Measurements from ENCODE around the gene DRGX.

Gene DRGX

DNA sequence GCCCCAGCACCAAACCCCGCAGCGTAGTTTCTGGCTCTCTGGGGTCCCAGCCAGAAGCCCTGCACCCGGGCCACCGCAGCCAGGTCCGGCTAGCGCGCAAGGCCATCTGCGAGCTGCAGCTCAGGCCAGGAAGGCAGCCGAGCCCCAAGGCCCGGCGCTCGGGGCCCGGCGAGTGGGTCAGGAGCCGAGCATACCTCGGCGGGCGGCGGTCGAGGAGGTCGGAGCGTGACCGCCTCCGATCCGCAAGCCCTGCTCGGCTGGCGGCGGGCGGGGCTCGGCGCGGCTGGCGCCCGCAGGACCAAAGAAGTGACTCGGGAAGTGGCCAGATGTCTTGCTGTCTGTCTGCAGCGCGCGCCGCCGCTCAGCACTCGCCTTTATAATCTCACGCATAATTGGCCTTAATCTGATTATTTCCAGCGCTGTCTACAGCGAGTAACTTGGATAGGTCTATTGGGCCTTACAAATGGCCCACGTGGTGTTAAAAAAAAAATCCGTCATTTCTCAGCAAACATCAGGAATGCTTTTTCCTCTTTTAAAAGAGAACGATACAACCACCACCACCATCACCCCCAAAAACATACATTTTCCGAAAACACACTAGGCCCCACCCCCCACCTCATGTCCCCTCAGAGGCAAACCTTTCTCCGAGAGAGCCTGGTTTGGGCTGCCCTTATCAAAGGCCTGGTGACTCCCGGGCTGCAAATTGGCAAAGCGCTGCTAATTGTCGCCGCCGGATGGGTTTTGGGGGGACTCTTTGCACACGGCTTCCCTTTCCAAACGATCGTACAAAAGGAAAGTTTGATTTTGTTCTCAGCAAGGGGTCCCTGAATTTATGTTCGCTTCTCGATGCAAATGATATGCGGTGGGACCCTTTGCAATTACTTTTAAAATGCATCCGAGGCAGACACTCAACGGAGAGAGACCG lies at the start of gene DRGX:
DRGX (minus strand) TSS at position 349 of the 925 bp plus-strand sequence. CDS start 649 bp downstream, outside the sequence.
- DNase-seq = no peak

DNA sequence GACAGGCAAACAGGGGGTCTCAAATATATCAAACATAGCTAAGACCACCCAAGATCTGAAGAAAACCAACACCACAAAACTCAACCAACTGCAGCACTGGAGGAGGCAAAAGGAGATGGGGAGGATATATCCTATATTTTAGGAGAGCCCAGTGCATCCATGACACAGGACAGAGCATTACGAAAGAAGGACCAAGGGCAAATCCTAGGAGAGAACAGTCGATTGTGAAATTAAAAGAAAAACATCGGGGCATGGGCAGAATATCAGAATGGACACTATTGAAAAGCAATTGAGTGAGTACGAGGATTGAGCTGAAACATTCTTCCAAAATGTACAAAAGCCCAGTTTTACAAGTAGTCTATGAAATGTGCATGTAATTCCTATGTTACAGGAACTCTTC lies 48.5 kb upstream of the DRGX start:
- no peak for DNase-seq

DNA sequence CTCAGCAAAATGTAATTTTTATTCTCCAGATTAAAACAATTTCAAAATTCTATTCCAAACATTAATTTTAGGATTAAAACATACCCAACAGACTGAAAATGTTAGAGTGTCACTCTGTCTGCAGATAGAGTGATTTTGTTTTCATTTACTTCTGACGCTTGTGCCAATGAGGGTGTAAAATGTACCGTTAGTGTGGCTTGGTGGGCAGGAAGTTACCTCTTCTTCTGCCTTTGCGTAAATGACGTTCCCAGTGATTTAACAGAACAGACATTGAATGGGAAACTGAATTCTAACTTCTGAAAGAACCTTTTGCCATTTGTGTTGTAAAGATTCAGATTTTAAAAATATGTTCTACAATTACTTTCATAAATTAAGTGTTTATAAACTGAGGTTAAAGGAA lies 47.0 kb upstream of the DRGX start:
- no peak for DNase-seq

DNA sequence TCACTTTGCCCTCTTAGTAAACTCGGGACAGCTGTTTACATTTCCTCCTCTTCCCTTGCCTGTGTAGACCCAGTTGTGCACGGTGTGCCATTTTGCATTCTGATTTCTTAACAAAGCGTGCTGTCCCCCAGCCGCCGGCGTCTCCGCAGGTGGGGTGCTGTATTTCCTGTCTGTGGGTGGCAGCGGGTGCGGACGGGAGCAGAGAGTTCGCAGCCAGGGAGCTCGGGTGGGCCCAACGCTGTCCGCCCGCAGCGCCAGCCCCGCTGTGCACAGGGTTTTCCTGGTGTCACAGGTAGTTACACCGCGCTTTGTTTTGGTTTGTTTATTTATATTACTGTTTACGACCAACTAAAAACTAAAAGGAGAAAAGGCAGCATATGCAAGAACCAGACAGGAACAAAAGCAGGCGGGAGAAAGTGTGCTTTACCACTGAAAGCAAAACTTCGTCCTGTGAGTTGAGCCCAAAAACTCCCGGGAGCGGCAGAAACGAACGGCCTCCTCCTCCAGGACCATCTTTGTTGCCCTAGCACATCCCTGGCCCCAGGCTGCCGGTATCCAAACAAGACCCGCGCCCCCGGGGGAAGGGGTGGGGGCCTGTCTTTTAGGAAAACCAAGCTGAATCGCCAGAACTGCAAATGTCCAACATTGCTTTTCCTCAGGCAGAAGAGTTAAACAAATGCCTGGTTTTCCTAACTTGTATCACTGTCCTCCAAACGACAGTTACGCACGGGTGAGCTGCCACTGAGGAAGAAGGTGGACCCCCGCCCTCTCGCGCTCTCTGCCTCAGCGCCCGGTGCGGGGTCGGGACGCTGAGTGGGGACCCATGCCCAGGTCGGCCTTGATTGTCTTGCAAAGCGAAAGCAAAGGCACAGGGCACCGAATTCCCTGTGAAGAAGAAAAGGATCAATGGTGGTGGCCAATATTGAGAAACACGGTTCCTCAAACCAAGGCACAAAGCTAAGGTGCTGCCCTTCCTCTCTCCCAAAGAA lies 45.9 kb upstream of the DRGX start:
- no peak for DNase-seq

DNA sequence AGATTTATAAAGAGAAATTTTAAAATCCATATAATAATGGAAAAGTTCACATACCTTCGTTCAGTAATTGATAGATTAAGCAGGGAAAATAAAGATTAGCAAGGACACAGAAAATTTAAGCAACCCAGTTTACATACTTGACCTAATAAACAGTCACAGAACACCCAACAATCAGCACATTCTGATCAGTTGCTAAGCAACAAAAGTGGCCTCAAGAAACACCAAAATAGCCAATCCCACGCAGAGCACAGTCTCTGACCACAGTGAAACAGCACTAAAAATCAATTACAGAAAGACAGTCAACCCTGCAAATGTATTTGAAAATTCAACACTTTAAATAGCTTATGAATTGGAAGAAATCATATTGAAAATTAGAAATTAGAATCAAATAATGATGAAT lies 39.3 kb upstream of the DRGX start:
- no peak for DNase-seq

DNA sequence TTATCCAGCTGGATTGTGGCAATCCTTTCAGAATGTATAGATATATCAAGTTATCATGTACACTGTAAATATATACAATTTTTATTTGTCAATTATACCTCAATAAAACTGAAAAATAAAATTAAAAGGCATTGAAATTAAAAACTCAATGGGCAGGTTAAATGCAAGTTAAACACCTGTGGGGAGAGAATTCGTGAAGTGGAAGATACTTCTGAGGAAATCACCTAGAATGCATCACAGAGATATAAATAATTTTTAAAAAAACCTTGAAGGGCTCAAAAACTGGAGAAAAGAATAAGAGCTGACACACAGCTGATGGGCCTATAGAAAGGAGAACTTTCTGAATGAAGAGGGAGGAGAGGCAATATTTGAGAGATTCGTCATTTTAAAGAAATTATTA lies 37.2 kb upstream of the DRGX start:
- no peak for DNase-seq

DNA sequence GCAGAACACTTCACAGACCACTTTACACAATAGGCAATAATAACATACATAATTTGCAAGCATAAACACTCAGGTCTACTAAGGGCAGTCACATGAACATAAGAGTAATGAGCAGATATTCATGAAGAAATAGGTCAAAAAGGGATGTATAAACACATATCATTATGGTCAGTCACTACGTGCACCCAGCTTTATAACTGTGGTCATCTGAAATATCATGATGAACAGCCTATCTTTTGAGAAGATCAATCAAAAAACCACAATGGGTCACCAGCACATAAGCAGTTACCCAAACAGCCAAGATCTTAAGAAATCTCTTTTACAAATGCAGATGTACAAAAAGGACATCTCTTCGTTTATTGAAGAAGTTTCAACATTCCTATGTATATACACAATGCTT lies 35.5 kb upstream of the DRGX start:
- no peak for DNase-seq

DNA sequence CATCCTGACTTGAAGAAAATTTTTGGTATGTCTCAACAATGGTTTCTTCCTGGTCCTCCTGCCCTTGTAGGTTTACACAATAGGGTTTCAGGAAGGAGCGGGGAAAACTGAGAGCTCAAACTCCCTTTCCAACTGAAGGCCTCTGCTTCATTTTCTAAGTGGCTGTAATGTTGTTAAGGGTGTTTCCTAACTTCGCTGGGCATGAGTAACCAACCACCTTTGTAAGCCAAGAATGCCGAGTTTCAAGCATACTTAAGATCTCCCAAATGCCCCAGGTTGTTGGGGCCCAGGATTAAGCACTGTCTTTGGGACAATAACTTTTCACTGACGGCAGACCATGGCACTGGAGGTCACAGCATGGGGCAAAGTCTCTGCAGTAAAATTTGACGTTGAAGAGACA lies 33.6 kb upstream of the DRGX start:
- DNase-seq = no peak

DNA sequence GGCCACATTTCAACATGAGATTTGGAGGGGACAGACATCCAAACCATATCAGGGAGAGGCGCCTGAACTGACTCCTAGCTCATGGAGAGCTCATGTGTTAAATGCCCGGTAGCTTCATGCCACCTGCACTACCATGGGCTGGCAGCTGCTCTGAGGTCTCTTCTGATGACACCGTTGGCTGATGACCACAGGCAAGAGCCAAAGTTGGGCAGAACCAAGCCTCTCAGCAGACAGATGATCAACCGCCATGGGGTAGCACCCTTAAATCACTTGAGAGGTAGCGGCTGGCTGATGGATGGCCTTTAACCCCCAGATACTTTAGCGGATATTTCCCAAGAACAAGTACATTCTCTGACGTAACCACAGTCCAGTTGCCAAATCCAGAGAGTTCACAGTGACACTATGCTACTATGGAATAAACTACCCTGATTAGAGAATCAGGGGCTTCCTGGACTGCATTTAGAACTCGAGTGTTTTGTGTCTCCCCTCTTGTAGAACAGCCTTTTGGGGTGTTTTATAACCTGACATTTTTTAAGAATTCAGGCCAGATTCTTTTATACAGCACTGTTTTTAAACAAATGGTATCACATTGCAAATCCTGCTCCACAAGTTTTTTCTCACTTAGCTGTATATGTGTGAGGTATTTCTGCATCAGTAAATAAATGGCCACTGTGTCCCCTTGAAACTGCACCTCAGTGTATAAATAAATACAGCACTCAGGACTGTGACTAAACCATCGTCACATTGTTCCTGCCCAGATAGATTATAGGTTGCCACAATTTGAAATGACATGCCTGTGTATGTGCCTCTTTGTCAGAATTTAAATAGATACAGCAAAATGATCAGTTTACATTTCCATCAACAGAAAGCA lies 30.8 kb upstream of the DRGX start:
- DNase-seq = no peak

DNA sequence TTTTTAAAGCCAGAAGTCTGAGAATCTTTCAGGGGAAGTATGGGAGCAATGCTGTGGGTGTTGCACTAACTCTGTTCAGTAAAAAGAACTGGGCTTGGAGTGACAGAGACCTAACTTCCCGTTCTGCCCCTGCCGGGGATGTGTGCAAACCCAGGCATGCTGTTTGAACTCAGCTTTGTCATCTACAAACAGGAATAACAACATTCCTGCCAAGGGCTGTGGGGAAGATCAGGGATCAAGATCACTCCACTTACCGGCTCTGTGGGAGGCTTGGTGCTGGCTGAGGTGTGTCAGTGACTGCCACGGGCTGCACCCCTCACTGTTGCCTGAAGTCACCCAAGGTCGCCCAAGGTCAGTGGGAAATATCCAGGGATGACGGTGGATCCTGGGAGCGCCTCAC lies 23.1 kb upstream of the DRGX start:
- no peak for DNase-seq

DNA sequence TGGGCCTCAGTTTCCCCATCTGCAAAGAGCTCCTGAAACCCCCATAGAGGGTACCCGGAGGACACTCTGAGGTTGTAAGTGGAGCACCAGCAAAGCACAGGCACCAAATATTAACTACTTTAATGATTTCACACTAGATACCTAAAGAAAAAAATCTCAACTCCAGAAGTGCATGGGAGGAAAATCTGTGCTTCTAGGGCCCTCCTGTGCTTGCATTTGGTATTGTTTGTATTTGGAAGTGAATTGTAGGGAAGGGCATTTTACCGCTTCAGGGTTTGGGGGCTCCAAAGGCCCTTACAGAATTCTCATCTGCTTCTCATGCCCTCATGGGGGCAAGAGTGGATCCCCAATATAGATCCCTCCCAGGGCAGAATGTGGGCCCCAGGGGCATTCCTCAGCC lies 22.4 kb upstream of the DRGX start:
- no peak for DNase-seq

DNA sequence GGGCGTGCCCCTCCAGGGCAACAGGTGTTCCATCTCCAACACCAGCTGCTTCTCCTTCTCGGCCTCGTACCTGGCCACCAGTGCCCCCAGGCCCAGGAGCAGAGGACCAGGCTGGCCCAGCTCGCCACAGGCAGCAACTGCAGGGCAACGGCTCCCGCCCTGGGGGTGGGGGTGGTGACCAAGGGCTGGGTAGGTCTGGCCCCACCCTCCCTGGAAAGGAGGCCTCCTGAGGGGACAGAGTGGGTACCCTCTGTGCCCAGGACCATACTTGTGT lies 22.1 kb upstream of the DRGX start:
- DNase-seq = no peak

DNA sequence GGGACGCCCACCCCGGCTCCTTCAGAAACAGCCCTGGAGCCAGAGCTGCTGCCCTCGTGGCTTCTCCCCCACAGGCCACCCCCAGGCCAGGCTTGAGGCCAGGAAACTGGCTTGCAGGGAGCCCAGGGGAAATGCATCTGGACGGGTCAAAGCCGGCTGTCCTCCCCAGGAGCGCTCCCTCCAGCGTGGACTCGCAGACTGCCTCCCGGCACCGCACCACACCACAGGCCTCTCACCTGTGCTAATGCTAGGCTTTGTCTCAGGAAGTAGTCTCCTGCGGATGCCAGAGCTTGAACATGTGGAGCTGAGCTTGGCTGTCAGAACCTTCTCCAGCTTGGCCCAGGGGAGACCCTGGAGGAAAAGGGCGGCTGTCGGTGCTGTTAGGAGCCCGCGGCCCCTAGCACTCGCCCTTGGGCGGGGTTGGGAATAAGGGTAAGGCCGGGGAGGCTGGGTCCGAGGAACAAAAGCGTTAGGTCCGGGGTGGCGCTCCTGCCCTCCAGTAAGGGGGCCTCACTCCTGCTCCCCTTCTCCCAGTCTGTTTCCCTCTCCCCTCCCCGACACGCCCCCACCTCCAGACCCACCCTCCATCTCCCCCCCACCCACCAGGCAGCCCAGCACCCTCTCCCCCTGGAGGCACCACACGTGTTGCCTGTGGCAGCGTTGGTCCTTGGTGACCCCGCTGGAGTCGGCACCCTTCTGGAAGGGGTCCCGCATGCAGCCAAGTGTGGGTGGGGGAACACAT lies 21.6 kb upstream of the DRGX start:
- DNase-seq = no peak

DNA sequence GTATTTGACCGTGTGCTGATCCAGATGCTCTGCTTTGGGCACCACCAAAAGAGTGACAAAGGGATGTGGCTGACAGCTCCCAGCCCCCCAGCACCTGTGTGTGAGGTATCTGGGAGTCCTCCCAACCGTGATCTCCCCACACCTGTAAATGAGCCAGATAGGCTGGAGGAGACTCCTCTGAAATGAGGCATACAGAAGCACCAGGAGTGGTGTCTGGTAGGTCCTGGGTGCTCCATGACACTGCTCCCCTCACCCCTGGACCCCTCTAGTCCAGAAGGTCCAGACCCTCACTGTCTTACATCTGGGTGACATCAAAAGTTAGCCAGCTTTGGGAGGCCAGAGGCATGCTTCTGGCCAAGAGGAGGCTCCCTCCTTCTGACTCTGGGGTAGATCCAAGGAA lies 20.0 kb upstream of the DRGX start:
- DNase-seq = no peak

DNA sequence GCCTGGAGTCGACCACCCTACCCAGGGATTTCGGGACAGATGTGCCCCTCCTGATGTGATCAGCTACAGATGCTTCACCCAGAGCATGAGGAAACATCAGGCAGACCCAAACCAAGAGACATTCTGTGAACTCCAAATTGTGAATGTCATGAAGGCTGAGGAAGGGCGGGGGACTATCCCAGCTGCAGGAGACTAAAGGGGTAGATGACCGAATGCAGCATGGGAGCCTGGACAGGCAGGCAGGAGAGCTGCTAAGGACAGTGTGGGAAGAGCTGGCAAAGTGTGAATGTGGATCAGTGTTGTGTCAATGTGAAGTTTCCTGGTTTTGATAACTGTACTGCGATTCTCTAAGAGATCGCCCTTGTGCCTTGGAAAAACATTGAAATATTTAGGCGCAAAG lies 19.2 kb upstream of the DRGX start:
- no peak for DNase-seq

DNA sequence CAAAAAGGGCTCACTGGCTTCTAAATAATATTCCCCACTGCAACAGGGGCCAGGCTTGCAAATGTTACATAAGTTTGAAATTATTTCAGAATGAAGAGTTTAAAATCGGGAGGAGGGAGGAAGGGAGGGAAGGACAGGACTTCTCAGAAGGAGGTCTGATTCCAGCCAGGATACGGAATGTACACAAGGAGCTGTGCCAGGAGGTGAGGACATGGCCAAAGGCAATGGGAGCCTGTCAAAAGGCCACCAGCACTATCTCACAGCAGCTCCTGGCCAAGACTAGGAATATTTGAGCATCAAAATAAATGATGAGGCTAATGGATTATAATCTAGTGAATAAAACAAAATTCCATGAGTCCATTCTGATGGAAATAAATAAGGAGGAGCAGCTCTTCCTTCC lies 18.6 kb upstream of the DRGX start:
- peak in 1 of 14 donors; percentile 36 for DNase-seq

DNA sequence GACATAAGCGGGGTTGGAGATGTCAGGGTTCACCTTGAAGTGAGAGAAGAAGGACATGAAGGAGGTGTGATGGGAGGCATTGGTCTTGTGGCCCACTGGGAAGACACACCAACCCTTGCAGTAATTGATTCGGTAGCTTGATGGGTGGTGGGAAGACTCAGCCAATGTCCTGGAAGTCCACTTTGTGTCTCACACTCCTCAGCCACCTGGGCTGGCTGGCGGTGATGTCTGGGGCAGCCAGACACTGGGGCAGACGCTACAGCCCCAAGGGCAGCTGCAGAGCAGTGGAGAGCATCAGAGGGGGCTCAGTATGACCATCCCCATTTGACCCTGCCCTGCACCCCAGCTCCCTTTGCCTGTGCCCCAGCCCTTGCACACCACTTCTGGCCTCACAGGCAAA lies 16.7 kb upstream of the DRGX start:
- DNase-seq = no peak

DNA sequence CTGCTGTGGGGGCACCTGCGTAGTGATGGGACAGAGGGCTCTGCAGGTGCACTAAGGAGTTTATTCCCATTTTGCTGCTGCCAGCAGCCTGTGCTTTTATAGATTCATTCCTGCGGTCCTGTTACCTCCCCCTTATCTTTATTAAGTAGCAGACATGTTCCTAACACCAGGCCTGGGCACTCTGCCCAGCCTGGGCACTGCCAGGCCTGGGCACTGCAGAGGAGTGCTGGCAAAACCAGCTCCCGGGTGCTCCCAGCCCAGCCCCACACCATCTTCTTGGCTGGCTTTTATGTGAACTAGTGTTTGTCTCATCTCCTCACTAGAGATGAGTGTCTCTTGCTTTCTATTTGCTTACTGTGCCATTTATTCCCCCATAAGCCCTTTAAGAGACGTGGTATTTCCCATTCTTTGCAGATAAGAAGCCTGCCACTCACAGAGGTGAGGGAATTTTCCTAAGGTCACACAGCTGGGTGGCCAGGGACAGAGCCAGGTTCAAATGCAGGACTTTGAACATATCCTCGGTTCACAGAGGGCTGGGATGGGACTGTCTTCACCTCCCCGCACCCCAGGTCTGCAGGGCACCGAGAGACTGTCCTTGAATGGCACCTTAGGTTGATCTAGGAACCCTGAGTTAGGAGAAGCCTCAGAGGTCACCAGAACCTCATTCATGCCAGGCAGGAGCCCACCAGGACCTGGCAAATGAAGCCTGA lies 14.6 kb upstream of the DRGX start:
- peak in 1 of 14 donors; percentile 31 for DNase-seq

DNA sequence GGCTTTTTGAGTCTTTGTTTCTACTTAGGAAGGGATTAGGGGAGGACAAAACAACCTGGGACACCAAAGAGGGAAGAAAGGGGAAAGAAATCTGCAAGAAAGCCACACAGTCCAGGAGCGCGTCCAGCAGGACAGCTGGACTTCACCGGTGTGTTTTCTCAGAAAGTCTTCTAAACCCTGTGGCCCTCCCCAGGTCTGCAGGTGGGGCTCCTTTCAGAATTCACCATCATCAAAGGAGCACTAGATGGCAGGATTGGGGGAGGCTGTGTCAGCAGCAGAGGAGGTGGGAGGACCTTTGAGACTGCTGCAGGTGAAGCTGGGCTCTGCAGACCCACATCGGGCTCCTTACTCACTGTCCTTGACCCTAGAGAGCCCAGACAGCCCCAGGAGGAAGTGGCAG lies 13.9 kb upstream of the DRGX start:
- DNase-seq = no peak

DNA sequence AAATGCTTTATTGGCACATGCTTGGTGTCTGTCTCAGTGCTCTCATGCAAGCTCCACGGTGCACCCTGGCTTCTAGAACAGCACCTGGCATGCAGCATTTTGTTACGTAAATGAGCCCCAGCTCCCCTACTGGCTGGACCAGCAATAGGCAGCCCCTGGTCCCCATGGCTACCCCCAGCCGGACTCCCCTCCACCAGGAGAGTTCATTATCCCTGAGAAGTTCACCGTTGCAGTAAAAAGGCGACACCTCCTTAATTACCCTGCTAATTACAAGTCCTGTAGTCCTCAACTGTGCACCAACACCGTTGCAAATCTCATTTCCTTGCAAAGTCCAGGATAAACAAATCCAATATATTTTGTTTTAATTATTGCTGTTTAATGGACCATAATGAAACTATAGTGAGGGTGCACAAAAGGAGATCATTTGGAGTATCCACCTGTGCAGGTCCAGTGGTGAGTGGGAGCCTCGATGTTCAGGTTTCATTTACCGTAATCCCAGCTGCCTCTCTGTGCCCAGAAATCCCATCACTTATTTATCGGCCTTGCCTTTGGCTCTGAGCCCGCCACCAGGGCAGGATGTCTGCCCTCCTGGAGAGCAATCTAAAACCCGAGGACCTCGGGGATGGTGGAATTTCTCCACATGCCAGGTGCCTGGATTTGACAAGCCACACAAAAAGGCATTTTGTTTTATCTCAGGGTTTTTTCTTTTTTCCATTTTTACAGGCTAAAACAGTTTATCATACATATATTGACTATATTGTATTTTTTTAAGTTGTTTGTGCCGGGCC lies 12.8 kb upstream of the DRGX start:
- DNase-seq = no peak

All from C1 segment of cervical spinal cord (tissue), 14 donors.